Large intestine (tissue), 3 donors: ENCODE data around the gene ZBTB7A. TPM values are rescaled to one million over a fixed set of nuclear protein-coding genes. Genes with fewer than 3 reads are reported as not detected.

Experiments used
- DNase-seq, 2 donors: peaks; one replicate each; pipeline versions ENCODE4 v3.0.0 to v3.0.0-alpha.2; 2013
- H3K27ac ChIP-seq: one replicate; pipeline ENCODE4 v1.5.1; 2013; ENCODE audit warnings: low read length
- H3K27me3 ChIP-seq: 2 replicates; pipeline ENCODE4 v1.6.1; 2013; ENCODE audit warnings: low read length; ENCODE audit not compliant: control insufficient read depth, insufficient read depth
- H3K36me3 ChIP-seq: 2 replicates; pipeline ENCODE4 v1.6.1; 2013; ENCODE audit warnings: low read length; ENCODE audit not compliant: control insufficient read depth, insufficient read depth
- H3K4me1 ChIP-seq: one replicate; pipeline ENCODE4 v1.6.1; 2013; ENCODE audit warnings: low read length; ENCODE audit not compliant: control insufficient read depth, insufficient read depth
- H3K4me3 ChIP-seq: one replicate; pipeline ENCODE4 v1.5.1; 2013; ENCODE audit warnings: low read length
- H3K9me3 ChIP-seq: one replicate; pipeline ENCODE4 v1.6.1; 2013; ENCODE audit warnings: mild to moderate bottlenecking, low read depth, low read length, moderate library complexity; ENCODE audit not compliant: control insufficient read depth
- WGBS: methylation state at CpG from one replicate; pipeline ENCODE4 v1.1.5; 2013; ENCODE audit warnings: low lambda C conversion rate; ENCODE audit not compliant: insufficient coverage; 5-methylcytosine and 5-hydroxymethylcytosine counted together
- polyA plus RNA-seq: library from polyadenylated mRNA; unstranded; fragments of 120-200 nt; gene quantifications from one replicate; pipeline ENCODE4 v1.2.1, GENCODE V29; 2013

ZBTB7A gene
- polyA plus RNA-seq, 1 donor = 34.1 TPM

- peaks cover 5% of the 10 kb centered on the region for H3K9me3 ChIP-seq
- no peaks in the 10 kb centered on the region for H3K27me3 ChIP-seq
- peak overlapping the region; percentile 64 for H3K27ac ChIP-seq
- WGBS = no CpG with 5 or more reads among the region's 8 CpGs
- H3K4me3 ChIP-seq = peak overlapping the region; percentile 45
- peaks cover 5% of the 10 kb centered on the region for H3K36me3 ChIP-seq
- H3K4me1 ChIP-seq = peaks cover 21% of the 10 kb centered on the region
- no peak for DNase-seq
Measured at GRCh38 chr19:4084547-4084877, 17.8 kb upstream of the ZBTB7A start.

DNA sequence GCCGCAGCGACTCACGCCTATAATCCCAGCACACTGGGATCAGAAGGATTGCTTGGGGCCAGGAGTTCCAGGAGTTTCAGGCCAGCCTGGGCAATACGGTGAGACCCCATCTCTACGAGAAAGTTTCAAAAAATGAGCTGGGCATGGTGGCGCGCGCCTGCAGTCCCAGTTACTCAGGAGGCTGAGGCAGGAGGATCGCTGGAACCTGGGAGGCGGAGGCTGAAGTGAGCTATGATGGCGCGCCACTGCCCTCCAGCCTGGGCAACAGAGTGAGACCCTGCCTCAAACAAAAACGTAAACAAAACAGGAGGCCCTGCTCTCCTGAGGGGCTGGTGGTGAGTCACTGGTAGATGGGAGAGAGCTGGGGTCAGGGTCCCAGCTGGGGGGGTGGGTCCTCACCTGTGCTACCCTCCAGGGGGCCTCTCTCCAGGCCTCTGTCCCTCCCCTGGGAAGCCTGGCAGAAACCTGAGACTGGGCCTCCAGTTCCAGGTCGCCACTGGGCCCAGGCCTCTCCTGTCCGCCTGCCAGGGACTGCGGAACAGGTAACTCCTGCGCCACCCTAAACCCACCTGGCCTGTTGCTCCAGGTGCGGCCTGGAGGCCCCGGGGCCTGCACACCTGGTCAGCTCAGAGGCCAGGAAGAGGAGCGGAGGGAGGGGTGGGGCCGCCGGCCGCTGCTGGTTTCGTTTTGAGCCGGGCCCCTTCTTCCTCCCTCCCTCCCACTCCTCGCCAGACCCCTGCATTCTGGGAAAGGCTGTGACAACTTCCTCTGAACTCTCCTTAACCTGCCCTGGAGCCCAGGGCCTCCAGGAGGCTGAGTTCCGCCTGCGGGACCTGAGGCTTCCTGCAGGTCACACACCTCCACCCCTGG is 17.2 kb upstream of the ZBTB7A start:
- H3K4me3 ChIP-seq = peak overlapping the region; percentile 45

GRCh38 chr19:4082172-4082571 is 15.5 kb upstream of the ZBTB7A start:
- Histone ChIP-seq H3K9me3 (peaks cover 5% of the 10 kb centered on the region), H3K27ac (no peak overlapping the region), H3K4me3 (no peak overlapping the region), H3K27me3 (no peaks in the 10 kb centered on the region), H3K36me3 (no peaks in the 10 kb centered on the region), H3K4me1 (peaks cover 33% of the 10 kb centered on the region)
- no peak for DNase-seq
- no CpG with 5 or more reads among the region's 9 CpGs for WGBS

More for the DNA sequence above, 17.2 kb upstream of the ZBTB7A start:
- Histone ChIP-seq H3K4me1 (peaks cover 21% of the 10 kb centered on the region), H3K36me3 (no peaks in the 10 kb centered on the region), H3K27ac (peak overlapping the region; percentile 64), H3K27me3 (no peaks in the 10 kb centered on the region), H3K9me3 (peaks cover 5% of the 10 kb centered on the region)
- DNase-seq = peak; percentile 79 to 86
- no CpG with 5 or more reads among the region's 28 CpGs for WGBS

DNA sequence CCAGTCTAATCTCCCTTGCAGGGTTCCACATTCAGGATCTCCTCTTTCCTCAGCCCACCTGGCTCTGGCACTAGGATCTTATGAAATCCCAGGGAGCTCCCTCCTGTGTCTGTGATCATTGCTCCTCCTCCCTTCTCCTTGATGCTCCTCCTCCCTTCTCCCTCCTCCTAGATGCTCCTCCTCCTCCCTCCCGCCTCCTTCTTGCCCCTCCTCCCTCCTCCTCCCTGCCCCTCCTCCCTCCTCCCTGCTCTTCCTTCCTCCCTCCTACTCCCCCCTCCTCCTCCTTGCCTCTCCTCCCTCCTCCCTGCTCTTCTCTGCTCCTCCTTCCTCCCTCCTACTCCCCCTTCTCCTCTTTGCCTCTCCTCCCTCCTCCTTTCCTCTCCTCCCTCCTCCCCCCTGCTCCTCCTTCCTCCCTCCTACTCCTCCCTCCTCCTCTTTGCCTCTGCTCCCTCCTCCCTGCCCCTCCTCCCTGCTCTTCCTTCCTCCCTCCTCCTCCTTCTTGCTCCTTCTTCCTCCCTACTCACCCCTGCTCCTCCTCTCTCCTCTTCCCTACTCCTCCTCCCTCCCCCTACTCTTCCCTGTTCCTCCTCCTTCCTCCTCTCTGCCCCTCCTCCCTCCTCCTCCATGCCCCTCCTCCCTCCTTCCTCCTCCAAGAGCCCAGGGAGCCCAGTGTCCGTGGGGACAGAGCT is 14.9 kb upstream of the ZBTB7A start:
- H3K27ac ChIP-seq = no peak overlapping the region
- WGBS = no CpG with 5 or more reads among the region's 2 CpGs
- H3K9me3 ChIP-seq = peaks cover 5% of the 10 kb centered on the region
- no peaks in the 10 kb centered on the region for H3K27me3 ChIP-seq
- no peak for DNase-seq
- peaks cover 28% of the 10 kb centered on the region for H3K4me1 ChIP-seq
- H3K36me3 ChIP-seq = no peaks in the 10 kb centered on the region
- H3K4me3 ChIP-seq = no peak overlapping the region

GRCh38 chr19:4080473-4080872 is 13.8 kb upstream of the ZBTB7A start:
- no peak overlapping the region for H3K27ac ChIP-seq

GRCh38 chr19:4077800-4078684 is 11.3 kb upstream of the ZBTB7A start:
- Histone ChIP-seq H3K9me3 (peaks cover 5% of the 10 kb centered on the region), H3K27ac (peak overlapping the region; percentile 39), H3K4me1 (peaks cover 11% of the 10 kb centered on the region), H3K4me3 (peak overlapping the region; percentile 70), H3K27me3 (no peaks in the 10 kb centered on the region), H3K36me3 (no peaks in the 10 kb centered on the region)
- DNase-seq = peak in 1 of 2 donors; percentile 84
- WGBS = no CpG with 5 or more reads among the region's 33 CpGs

More at GRCh38 chr19:4080473-4080872, 13.8 kb upstream of the ZBTB7A start:
- Histone ChIP-seq H3K4me3 (no peak overlapping the region), H3K4me1 (peaks cover 23% of the 10 kb centered on the region), H3K27me3 (no peaks in the 10 kb centered on the region), H3K9me3 (peaks cover 5% of the 10 kb centered on the region), H3K36me3 (no peaks in the 10 kb centered on the region)
- no CpG with 5 or more reads among the region's 6 CpGs for WGBS
- DNase-seq = no peak

- H3K36me3 ChIP-seq = no peaks in the 10 kb centered on the region
- no peak overlapping the region for H3K27ac ChIP-seq
- H3K27me3 ChIP-seq = no peaks in the 10 kb centered on the region
- H3K4me1 ChIP-seq = peaks cover 11% of the 10 kb centered on the region
- H3K9me3 ChIP-seq = peaks cover 4% of the 10 kb centered on the region
- no peak for DNase-seq
- no peak overlapping the region for H3K4me3 ChIP-seq
- WGBS = no CpG with 5 or more reads among the region's 3 CpGs
Measured at GRCh38 chr19:4077007-4077374, 10.3 kb upstream of the ZBTB7A start.

GRCh38 chr19:4075373-4075772 is 8.7 kb upstream of the ZBTB7A start:
- no peaks in the 10 kb centered on the region for H3K27me3 ChIP-seq
- peaks cover 11% of the 10 kb centered on the region for H3K4me1 ChIP-seq
- H3K36me3 ChIP-seq = no peaks in the 10 kb centered on the region
- H3K9me3 ChIP-seq = no peaks in the 10 kb centered on the region
- no peak overlapping the region for H3K4me3 ChIP-seq
- no peak for DNase-seq
- H3K27ac ChIP-seq = no peak overlapping the region
- WGBS = no CpG with 5 or more reads among the region's 9 CpGs

DNA sequence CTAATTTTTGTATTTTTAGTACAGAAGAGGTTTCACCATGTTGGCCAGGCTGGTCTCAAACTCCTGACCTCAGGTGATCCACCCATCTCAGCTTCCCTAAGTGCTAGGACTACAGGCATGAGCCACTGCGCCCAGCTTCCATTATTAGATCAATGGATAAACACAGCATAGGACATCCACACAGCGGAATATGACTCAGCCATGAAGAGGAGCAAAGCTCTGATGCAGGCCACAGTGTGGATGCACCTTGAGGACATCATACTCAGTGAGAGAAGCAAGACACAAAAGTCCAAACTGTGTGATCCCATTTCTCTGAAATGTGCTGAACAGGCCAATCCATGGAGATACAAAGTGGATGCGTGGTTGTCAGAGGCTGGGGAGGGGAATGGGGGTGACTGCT is 4.9 kb upstream of the ZBTB7A start:
- WGBS = no CpG with 5 or more reads among the region's 3 CpGs
- no peaks in the 10 kb centered on the region for H3K9me3 ChIP-seq
- H3K4me3 ChIP-seq = no peak overlapping the region
- peaks cover 7% of the 10 kb centered on the region for H3K4me1 ChIP-seq
- no peak overlapping the region for H3K27ac ChIP-seq
- H3K36me3 ChIP-seq = no peaks in the 10 kb centered on the region
- no peaks in the 10 kb centered on the region for H3K27me3 ChIP-seq
- no peak for DNase-seq

GRCh38 chr19:4069331-4069959 is 2.7 kb upstream of the ZBTB7A start:
- Histone ChIP-seq H3K27me3 (no peaks in the 10 kb centered on the region), H3K9me3 (no peaks in the 10 kb centered on the region), H3K4me1 (peaks cover 7% of the 10 kb centered on the region), H3K36me3 (no peaks in the 10 kb centered on the region), H3K27ac (no peak overlapping the region), H3K4me3 (no peak overlapping the region)
- 80% methylated on average over 1 of the region's 12 CpGs for WGBS
- peak in 1 of 2 donors; percentile 2 for DNase-seq
